NCI-H2081 treated with DMSO at 0.1 percent for 48 hours (cell line): ENCODE measurements around the gene PROX1.

Experiments
- DNase-seq: peaks from one replicate; lab custom pipeline; 2025; lab: John Stamatoyannopoulos, UW

PROX1 gene, protein sequence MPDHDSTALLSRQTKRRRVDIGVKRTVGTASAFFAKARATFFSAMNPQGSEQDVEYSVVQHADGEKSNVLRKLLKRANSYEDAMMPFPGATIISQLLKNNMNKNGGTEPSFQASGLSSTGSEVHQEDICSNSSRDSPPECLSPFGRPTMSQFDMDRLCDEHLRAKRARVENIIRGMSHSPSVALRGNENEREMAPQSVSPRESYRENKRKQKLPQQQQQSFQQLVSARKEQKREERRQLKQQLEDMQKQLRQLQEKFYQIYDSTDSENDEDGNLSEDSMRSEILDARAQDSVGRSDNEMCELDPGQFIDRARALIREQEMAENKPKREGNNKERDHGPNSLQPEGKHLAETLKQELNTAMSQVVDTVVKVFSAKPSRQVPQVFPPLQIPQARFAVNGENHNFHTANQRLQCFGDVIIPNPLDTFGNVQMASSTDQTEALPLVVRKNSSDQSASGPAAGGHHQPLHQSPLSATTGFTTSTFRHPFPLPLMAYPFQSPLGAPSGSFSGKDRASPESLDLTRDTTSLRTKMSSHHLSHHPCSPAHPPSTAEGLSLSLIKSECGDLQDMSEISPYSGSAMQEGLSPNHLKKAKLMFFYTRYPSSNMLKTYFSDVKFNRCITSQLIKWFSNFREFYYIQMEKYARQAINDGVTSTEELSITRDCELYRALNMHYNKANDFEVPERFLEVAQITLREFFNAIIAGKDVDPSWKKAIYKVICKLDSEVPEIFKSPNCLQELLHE

DNA sequence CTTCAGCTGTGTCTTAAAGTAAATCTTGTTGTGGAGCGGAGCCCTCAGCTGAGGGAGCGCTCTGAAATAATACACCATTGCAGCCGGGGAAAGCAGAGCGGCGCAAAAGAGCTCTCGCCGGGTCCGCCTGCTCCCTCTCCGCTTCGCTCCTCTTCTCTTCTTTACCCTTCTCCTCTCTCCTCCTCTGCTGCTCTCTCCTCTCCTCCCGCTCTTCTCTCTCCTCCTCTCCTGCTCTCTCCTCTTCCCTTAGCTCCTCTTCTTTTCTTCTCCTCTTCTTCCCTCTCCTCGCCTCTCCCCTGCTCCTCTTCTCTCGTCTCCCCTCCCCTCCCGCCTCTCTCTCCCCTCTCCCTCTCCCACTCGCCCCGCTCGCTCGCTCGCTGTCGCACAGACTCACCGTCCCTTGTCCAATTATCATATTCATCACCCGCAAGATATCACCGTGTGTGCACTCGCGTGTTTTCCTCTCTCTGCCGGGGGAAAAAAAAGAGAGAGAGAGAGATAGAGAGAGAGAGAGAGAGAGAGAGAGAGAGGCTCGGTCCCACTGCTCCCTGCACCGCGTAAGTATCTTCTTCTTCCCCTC, at the start of gene PROX1:
Gene PROX1, plus strand, starts transcription at position 47 of the 580 bp plus-strand sequence. CDS start 8,563 bp downstream, outside the sequence.
- DNase-seq, result no peak

DNA sequence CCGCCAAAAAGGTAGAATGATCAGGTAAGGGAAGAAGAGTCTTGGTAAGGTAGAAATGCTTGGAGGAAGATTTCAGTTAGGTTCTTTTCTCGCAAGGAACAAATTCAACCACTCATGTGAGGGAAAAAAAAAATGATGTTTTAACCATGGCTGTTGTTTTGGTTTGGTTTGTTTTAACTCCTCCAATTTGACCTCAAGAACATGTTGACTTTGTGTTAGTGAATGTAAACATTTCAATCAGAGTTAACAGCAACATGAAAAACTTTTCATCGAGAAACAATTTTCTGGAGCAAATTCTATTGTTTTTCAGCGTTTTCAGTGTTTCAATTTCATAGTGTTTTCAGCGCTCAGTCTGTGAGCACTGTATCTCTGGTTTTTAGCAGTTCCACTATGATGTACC, 49.0 kb upstream of the PROX1 start:
- no peak for DNase-seq

DNA sequence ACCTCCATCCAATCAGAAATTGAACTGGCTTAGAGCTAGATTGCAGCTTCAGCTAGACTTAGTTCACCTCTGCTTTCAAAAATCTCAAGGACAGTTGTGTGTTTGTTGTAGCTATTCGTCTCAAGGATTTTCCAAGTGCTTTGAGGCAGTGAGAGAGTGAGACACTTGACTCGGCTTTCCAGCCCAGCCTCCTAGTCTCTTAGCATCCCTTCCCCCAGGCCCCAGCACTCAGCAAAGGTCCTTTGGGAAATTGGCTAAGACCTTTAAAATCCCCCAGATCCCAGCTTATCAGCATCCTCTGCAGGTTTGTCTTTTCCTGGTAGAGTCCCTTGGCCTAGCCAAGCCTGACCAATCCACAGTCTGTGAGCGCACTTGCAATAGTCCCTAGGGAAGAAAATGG, 47.9 kb upstream of the PROX1 start:
- DNase-seq, result no peak

DNA sequence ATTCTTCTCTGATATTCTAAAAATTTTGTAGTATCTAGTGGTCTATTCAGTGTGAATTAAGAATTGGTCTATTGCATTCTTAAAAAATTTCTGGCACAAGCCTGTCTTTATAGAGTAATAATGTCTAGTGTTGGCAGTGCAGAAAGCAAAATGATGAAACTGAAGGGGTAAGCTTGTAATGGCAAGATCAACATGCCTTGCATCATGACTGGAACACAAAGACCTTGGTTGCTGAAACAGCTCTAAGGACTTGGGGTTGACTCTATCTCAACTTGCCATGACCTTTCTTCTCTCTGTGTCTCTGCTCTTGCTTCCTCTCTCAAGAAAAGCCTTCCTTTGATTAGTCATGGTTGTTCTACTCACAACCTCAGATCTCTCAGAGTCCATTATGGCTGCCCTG, 46.8 kb upstream of the PROX1 start:
- no peak for DNase-seq

DNA sequence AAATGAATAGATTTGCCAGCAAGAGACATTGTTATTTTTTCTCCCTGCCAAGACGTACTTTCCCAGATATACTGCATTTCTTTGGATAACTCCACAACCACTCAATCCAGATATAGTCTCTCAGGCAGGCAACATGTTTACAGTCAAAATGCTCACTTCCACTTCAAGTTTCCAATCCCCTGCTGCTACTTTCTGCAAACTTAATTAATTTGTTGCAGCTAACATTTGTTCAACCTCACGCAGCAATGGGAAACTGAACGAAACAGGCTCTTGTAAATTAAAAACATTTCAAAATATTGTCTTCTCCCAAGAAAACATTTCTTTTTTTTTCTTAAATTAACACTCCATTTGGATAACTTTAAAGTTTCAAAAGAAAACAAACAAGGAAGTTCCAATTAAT, 45.7 kb upstream of the PROX1 start:
- DNase-seq, result no peak

DNA sequence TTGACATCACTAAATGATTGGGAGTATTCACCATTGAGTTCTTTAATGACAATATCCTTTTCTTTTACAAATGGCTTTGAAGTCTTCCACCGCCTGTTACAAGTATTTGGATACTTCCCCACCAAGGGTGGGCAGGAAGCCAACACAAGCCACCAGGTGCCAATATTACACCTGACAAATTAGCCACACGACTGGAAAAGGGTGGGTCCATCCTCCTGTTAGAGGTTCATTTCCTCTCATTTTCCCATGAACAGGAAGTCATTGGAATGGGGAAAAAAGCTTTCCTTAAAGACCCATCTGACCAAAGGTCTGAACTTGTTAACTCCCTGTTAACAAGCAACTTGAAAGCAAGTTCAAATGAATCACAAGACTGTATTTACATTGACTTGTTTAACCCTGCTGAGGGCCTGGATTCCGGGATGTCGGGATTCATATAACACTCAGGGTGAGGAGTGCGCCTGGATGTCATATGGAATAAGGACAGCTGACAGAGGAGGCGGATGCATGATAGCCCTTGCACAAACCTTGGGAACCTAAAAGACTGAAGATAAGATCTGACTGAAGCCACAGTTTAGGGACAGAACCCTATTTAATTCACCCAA, 40.5 kb upstream of the PROX1 start:
- DNase-seq, result no peak

DNA sequence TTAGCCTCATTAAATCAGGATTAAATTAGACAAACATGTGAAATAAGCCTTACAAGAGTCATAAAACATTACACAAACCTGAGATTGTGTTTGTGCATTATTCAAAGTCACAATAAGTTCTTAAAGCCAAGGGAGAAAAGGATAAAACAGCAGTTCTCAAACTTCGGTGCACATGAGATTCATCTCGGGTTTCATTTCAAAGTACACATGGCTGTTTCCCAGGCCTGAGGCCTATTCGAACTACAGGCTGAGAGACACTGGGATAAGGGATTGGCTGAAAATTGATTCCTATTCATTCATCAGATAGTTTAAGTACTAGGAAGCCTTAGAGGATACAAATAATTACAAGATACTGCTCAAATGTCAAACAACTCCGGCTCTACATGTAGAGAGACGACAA, 35.9 kb upstream of the PROX1 start:
- DNase-seq, result no peak

DNA sequence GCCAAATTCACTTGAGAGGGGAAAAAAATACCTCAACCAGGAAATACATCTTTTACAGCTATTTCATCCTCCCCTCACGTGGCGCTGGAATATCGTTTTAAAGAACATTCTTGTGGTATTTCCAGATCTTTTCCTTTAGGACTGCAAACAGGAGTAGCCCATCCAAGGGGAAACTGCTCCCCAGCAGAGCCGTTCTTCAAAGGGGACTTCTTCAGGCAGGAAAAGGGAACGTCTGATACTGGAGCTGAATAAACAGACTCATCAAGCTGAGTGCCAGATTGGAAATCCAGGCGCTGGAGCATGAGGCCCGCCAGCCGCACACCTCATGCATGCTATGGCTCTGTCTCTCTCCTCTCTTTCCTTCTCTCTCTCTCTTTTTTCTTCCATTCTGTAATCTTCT, 34.0 kb upstream of the PROX1 start:
- no peak for DNase-seq

DNA sequence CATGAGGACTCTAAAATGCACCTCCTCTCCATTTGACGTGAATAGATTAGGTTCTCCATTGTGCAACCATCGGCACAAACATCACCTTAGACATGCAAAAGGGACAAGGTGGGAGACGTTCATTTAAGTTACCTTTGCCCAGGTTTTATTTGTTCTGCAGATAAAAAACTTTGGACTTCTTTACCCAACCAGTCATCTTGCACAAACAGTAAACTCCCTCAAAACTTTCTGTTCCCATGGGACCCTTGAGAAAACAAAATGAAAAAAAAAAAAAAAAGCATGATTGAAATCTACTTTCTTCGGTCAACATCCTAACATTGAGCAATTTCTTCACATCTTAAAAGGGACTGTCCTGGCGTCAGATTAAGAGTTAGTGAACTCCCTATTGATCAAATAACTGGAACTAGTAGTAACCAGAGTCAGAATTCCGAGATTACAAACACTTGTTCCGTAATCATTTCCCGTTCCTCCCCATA, 31.4 kb upstream of the PROX1 start:
- no peak for DNase-seq

DNA sequence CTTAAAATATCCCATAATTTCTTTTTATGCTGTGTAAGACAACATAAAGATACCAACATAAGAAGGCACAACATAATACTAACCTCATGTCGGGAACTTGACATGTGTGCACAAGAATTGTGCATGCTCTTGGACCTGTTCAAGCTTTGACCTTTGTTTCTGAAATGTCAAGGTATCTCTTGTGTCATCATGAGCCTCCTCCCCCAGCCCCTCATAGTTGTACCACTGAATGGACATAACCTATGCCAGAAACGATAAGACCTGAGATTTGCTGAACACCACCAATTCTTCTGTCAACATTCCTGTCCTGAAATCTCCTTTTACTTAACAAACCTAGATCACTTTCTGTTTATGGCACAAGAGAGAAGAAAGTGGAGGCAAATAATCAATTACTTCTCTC, 29.4 kb upstream of the PROX1 start:
- DNase-seq, result no peak

DNA sequence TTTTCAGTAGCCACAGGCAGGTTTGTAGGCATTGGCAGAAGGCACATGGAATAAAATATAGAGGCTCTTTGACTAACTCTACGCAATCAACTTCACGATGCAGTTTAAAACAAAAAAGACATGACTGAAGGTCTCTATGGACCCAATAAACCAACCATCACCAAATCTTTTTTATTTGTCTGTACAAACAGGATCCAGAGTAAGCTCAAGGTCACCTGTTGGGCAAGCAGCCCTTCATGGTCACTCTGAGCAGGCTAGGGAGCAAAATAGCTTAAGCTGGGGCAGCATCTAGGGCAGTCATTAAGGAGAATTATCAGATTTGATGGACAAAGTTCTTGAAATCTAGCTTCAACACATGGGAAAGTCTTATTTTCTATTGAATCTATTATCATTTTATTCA, 26.8 kb upstream of the PROX1 start:
- DNase-seq, result no peak

DNA sequence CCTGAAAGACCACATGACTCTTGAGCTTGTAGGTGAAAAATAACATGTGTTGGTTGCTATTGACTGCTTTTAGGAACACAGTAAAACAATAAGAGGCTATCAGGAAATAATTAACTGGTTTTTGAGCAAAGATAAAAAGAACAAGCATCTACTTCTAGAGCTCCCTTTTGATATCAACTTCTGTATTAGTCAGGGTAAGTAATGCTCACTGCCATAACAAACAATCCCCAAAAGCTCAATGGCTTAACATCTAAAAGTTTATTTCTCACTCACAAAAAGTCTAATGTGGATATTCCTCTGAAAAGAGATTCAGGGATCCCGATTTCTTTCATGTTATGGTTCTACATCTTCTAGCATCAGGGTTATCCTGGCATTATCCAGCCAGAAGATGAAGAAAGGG, 25.3 kb upstream of the PROX1 start:
- DNase-seq, result no peak

DNA sequence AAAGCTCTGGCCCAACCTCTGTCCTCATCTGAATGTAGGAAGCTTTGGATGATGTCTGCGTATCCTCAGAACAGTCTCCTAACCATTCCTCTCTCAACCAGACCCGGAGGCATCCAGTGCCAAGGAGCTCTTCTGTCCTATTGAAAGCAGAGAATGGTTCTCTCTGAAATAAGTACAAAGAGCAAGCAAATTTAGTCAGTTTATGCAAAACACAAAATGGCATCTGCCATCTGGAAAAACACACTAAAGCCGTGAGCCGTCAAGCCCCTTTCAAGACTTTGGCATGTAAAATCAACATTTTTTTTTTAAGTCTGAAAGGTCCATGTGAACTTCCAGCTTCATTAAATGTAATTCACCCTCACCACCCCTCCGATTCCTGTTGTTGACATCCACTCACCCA, 21.7 kb upstream of the PROX1 start:
- no peak for DNase-seq

DNA sequence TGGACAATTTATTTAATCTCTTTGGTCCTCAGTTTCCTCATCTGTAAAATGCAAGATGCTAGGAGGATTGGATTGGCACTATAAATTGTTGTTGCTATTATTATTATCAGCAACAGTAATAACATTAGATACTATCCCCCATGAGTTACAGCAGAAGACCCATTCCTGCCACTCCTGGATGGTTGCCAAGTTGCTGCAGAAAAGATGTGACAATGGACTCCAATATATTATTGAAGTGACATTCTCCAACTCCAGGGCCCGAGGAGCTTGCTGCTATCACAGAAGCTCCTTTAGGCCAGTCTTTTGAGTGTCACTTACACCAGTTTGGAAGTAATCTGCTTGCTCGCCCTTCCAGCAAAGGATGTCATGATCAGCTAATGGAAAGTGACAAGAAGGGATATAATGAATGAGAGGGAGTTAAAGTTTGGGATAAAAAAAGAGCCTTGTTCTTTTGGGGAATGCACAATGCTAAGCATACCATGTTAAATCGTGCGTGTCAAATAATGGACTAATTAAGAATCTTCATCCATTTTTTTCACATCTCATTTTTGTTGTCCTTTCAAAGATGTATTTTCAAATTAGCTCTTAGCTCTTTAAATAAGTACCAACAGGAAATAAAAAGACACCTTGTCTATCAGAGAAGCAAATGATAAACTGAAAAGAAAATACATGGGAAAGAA, 19.5 kb upstream of the PROX1 start:
- DNase-seq, result no peak

DNA sequence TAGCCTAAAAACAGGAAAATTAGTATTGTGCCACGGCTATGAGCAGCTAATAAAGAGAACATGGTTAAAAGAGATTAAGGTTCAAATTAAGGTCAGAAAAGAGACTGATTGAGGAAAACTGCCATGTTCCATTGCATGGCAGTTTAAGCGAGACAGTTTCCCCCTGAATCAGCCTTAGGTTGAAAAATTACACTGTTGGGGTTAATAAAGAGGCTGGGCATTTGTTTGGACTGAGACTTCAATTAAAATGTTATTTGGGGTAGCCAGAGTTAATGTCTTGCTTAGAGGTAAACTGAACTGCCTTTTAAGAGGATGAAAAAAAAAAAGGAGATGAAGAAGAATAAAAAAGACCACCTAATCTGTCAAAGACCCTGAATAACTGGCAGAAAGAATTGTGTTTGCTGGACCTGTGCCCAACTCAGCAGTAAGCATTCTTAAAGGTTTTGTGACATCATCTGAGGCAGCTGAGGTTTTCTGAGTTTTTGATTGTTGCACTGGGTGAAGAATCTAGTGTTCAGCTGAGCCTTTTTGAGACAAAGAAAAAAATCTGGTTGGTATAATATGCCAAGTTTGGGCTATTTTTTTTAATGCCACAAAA, 17.7 kb upstream of the PROX1 start:
- DNase-seq, result no peak

DNA sequence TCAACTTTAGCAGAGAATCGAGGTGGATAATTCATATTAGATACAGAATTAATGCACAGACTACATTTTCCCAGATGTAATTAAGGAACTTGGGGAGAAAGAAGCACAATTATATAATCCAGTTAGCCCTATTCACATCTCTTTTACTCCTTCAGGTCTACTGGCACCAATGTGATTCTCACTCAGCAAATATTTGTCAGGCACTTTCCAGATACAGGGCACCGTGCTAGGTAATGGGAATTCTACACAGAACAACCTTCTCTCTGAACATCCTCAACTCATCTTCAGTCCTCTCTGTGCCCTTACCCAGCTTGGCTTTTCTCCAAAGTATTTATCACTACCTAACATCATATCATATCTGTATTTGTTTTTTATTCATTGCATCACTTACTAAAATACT, 15.6 kb upstream of the PROX1 start:
- DNase-seq, result no peak

DNA sequence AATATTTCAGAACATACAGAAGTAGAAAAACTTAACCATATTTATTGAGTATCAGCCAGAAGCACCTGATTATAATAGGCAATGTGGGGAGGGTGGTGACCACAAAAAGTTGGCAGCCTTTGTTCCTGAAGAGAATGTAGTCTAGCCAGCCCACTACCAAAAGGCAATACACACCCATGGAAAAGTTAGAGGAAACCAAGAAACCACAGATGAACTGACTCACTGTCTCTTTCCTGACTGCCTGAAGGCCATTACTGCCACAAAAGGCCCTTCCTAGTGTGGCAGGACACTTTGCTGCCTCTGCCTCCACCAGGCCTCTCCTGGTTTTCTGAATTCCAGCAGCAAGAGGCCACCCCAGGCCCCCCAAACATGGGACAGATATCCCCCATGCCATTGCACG, 14.6 kb upstream of the PROX1 start:
- DNase-seq, result no peak

DNA sequence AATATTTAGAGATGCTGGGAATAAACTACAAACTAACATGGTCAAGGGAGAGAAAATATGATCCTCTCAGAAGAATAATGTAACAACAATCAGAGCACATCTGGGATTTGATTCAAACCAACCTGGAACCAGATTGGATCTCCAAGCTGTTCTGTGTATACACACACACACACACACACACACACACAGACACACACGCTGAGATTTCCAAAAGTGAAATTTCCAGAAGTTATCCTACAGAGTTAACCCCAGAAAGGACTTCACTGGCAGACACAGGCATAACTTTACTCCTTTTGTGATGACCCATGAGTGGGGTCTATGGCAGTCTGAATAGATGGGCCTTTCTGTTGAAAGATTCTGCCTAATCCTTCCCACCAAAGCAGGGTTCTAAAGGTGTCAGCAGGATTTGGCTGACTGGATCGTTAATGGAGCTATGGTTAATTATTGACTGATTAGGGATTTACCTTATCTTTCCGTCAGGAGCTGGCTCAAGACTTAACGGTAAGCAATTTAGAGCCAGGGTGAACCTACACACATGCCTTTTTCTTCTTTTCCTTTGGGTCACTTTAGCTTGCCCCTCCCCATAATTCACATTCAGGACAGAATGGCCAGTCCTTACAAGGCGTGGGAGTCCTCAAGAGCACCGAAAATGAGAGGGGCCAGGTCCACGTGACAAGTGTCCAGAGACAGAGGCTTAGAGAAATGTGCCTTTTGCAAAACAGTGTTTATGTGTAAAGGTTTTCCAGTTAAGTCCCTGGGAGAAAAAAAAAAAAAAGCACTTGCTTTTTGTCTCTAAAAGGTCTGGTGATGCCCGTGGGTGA, 10.9 kb upstream of the PROX1 start:
- DNase-seq, result no peak

DNA sequence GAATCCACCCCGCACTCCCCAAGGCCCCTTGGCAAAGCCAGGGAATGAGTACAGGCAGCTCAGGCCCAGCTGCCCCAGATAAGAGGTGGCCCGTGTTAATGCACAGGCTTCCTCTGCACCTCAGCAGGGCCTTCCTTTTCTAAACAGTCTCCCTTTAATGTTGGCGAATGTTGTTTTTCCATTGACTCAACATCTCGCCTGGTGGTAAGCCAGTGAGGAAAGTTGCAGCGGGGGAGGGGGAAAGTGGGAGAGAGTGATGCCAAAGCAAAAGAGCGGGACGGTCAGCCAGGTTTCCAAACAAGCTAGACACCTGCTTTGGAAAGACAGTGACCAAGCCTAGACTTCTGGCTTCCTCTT, 10.3 kb upstream of the PROX1 start:
- no peak for DNase-seq

DNA sequence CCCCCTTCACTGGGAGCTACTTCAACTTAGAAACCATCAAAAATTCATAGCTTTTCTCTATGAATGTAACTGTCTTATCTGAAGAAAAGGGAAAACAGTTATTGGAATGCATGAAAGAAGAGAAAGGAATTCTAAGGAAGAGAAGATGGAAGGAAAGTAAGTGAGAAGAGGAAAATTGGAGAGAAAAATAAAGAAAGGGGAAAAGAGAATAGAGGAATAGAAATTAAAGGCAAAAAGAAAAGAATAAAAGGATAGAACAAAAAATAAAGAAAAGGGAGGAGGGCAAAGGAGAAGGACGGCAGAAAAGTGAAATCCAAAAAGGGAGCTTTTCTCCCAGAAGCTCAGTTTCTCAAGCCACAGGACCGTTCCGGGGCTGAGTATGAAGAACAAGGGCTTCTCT, 9.9 kb upstream of the PROX1 start:
- no peak for DNase-seq
